Activated T-cell treated with anti-CD3 and anti-CD28 coated beads, Interleukin-2, amount 50 U/mL, for 4 hours (primary cell): ENCODE data around the gene HOXD10. TPM values are rescaled to one million over a fixed set of nuclear protein-coding genes. Genes with fewer than 3 reads are reported as not detected.

Experiments used
- ATAC-seq, 2 donors: fragments of 200-7000 bp; cut with Tn5 transposase; one replicate each; pipeline ENCODE4 v1.10.0; 2021
- DNase-seq: peaks from one replicate; pipeline ENCODE4 v3.0.0-alpha.2; 2020
- H3K27me3 Mint-ChIP-seq: one replicate; pipeline ENCODE4 v1.8.0; 2021; ENCODE audit warnings: low read depth, mixed read lengths
- H3K36me3 Mint-ChIP-seq: one replicate; pipeline ENCODE4 v1.8.0; 2022; ENCODE audit warnings: mixed read lengths; ENCODE audit not compliant: insufficient read depth
- H3K4me1 Mint-ChIP-seq: one replicate; pipeline ENCODE4 v1.8.0; 2021; ENCODE audit warnings: low read depth, mixed read lengths
- H3K4me3 Mint-ChIP-seq: one replicate; pipeline ENCODE4 v1.8.0; 2021; ENCODE audit warnings: mild to moderate bottlenecking, moderate library complexity, mixed read lengths
- H3K9me3 Mint-ChIP-seq: one replicate; pipeline ENCODE4 v1.8.0; 2021; ENCODE audit warnings: mixed read lengths
- total RNA-seq, 3 donors: library from RNA; stranded (reverse); gene quantifications; one replicate each; pipeline ENCODE4 v1.2.1, GENCODE V29; 2021

Gene HOXD10
- total RNA-seq, 3 donors from 2014 or later, result not detected

DNA sequence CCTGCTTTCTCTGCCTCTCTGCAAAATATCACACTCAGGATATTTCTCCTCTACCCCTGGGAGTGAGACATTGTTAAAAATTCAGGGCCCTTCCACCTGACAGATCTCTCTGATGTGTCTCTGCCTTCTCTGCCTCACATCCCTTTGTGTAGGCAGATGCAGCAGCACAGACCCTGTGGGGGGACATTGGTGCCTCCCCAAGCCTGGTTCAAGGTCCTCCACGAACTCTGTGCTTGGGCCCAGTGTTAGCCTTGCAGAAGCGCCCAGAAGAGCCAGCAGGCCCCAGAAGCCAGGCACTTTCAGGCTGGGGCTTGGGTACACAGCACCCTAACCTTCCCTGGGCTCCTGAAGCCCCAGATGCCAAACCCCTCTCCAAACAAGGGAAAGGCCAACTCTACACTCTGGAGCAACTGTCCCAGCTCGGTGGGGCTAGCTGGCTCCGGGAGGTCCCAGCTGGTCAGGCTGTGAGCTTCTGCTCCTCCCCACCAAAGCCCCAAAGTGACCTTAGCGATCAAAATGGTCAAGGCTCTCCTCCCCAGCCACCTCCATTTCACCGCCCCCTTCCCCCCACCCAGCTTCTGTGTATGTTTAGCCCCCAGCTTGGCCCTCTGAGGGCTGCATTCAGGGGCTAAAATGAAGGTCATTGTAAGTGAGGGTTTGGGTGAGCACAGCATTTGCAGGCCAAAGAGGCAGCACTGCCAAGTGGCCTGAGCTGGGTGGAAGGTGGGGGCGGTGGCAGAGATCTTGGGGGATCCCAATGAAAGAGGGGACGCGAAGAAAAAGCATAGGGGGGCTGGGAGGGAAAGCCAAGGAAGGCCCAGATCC lies 8.6 kb downstream of the HOXD10 start:
- DNase-seq, result no peak
- Mint-ChIP-seq H3K4me3 (no peak overlapping the region), H3K27me3 (peaks cover 81% of the 10 kb centered on the region), H3K9me3 (no peaks in the 10 kb centered on the region), H3K4me1 (peaks cover 22% of the 10 kb centered on the region), H3K36me3 (no peaks in the 10 kb centered on the region)
- ATAC-seq, result no peak

DNA sequence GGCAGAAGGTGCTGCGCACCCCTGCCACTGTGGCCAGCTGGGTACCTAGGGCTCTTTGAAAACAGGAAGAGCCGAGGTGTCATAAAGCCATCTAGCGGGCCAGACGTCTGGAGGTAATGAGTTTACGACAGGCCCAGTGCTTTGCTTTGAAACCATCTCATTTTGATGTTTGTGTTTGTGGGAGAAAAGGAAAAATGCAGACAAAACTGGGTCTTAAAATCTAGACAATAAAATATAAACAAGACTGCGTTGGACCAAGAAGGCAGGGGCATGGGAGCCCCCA lies 9.1 kb downstream of the HOXD10 start:
- no peak for DNase-seq
- no peak for ATAC-seq
- Mint-ChIP-seq H3K36me3 (no peaks in the 10 kb centered on the region), H3K4me1 (peaks cover 24% of the 10 kb centered on the region), H3K9me3 (no peaks in the 10 kb centered on the region), H3K4me3 (no peak overlapping the region), H3K27me3 (peaks cover 77% of the 10 kb centered on the region)

DNA sequence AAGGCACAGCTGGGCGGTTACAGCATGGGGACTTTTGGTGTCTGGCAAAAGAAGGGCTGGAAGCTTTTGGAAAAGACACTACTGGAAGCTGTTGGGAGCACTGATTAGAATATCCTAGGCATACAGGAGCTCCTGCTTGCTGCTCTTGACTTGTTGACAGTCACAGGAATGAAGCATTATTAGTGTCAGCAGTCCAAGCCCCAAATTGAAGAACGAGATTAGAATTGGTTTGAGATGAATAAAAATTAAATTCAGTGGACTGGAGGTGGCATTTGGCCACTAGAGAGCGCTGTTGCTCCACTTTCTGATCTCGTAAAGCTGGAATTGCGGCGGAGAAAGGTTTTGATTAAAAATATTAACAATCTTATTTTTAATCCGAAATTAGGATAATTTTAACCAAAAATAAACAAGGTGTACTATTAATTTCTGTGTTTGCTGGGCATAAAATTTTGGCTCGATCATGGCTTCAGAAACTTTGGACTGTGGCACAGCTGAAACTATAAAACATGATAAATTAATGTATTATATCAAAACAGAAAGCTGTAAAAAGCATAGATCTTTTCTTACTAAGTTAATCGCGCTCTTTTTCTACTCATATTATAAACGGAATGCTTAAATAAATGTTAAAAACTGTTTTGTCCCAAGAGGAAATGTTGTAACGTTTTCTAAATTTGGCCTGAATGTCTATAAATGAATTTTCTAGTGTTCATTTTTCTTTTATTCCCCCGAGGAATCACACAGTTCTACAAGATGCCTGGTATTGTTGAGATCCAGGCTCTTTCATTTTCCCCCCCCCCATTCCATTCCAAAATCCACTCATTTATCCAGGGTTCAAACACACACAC lies 10.6 kb downstream of the HOXD10 start:
- no peak for ATAC-seq
- H3K4me3 Mint-ChIP-seq, result no peak overlapping the region
- peaks cover 29% of the 10 kb centered on the region for H3K4me1 Mint-ChIP-seq
- no peaks in the 10 kb centered on the region for H3K36me3 Mint-ChIP-seq
- peaks cover 79% of the 10 kb centered on the region for H3K27me3 Mint-ChIP-seq
- DNase-seq, result peak; percentile 71
- peaks cover 4% of the 10 kb centered on the region for H3K9me3 Mint-ChIP-seq

GRCh38 chr2:176127774-176128072 lies 11.1 kb downstream of the HOXD10 start:
- H3K9me3 Mint-ChIP-seq, result peaks cover 4% of the 10 kb centered on the region
- H3K4me1 Mint-ChIP-seq, result peaks cover 31% of the 10 kb centered on the region
- H3K27me3 Mint-ChIP-seq, result peaks cover 82% of the 10 kb centered on the region
- H3K4me3 Mint-ChIP-seq, result peak overlapping the region; percentile 11
- DNase-seq, result no peak
- no peaks in the 10 kb centered on the region for H3K36me3 Mint-ChIP-seq
- ATAC-seq, result no peak

GRCh38 chr2:176128172-176128981 lies 11.8 kb downstream of the HOXD10 start:
- H3K4me1 Mint-ChIP-seq, result peaks cover 31% of the 10 kb centered on the region
- H3K4me3 Mint-ChIP-seq, result peak overlapping the region; percentile 59

DNA sequence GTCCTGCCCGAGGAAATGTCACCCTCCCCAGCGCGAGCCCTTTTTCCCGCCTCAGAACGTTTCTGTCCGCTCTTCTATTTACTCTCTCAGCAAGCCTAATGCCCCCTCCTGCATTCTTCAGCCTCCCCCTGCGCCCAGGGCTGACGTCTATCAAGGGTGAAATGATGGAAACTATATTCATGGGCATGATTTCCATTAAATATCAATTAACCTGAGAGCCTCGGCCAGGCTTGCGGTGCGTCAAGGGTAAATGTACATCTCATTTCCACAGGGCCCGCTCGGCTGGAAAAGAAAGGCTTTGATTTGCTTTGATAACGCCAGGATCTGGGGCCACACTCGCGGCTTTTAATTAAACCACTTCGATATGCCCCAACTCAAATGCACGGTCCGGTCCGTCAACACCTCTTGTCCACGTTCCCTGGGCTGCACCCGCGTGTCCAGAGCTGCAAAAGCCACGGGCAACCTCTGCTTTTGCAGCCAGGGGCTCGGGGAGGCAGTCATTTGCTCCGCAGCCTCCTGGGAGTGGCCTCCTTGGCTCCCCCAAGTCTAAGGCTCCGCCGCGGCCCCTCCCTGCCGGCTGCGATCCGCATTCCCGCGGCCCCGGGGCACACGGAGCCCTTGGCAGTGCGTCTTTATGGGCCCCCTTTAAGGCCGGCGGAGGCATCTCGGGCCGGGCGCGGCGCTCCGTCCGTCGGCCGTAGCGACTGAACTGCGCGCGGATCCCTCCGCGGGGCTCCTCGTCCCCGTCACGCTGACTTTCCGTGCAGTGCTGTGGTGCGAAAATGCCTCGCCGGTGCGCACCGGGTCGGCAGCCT lies 12.6 kb downstream of the HOXD10 start, which contains the start of gene HOXD8:
Gene HOXD8 (plus strand): TSS at position 724 of the 815 bp plus-strand sequence. CDS start 662 bp downstream, outside the sequence.
- peak within 1 kb of the TSS; percentile 59 for H3K4me3 Mint-ChIP-seq
- peak in 1 of 2 donors; percentile 16 for ATAC-seq
- peaks cover 85% of the 10 kb centered on the region for H3K27me3 Mint-ChIP-seq

More at GRCh38 chr2:176128172-176128981, 11.8 kb downstream of the HOXD10 start:
- DNase-seq (no peak), ATAC-seq (no peak)
- peaks cover 4% of the 10 kb centered on the region for H3K9me3 Mint-ChIP-seq
- H3K36me3 Mint-ChIP-seq, result no peaks in the 10 kb centered on the region
- peaks cover 85% of the 10 kb centered on the region for H3K27me3 Mint-ChIP-seq

GRCh38 chr2:176129813-176130146 lies 13.2 kb downstream of the HOXD10 start:
- peaks cover 4% of the 10 kb centered on the region for H3K9me3 Mint-ChIP-seq
- no peak overlapping the region for H3K4me3 Mint-ChIP-seq
- no peaks in the 10 kb centered on the region for H3K36me3 Mint-ChIP-seq
- peaks cover 85% of the 10 kb centered on the region for H3K27me3 Mint-ChIP-seq
- DNase-seq (no peak), ATAC-seq (peak; percentile 4 to 12)
- H3K4me1 Mint-ChIP-seq, result peaks cover 26% of the 10 kb centered on the region

More for the DNA sequence above, 12.6 kb downstream of the HOXD10 start, which contains the start of gene HOXD8:
- DNase-seq, result no peak
- peaks cover 26% of the 10 kb centered on the region for H3K4me1 Mint-ChIP-seq
- H3K36me3 Mint-ChIP-seq, result no peaks in the 10 kb centered on the region
- peaks cover 4% of the 10 kb centered on the region for H3K9me3 Mint-ChIP-seq

DNA sequence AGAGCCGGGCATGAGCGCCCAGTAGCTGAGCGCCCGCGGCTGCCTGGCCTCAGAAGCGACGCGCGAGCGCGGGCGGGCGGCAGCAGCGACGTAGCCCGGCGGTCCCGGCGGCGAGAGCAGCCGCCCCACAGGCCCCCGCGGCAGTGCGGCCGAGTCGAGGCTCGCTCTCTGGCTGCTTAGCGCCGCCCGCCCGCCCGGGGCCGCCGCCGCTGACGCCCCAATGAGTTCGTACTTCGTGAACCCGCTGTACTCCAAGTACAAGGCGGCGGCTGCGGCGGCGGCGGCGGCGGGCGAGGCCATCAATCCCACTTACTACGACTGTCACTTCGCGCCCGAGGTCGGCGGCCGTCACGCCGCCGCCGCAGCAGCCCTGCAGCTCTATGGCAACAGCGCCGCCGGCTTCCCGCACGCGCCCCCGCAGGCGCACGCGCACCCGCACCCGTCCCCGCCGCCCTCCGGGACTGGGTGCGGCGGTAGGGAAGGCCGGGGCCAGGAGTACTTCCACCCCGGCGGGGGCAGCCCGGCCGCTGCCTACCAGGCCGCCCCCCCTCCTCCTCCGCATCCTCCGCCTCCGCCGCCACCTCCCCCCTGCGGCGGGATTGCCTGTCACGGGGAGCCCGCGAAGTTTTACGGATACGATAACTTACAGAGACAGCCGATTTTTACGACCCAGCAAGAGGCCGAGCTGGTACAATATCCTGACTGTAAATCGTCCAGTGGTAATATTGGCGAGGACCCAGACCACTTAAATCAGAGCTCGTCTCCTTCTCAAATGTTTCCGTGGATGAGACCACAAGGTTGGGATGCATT lies 13.8 kb downstream of the HOXD10 start:
- DNase-seq (no peak), ATAC-seq (peak; percentile 42 to 49)
- Mint-ChIP-seq H3K27me3 (peaks cover 85% of the 10 kb centered on the region), H3K9me3 (peaks cover 4% of the 10 kb centered on the region), H3K4me1 (peaks cover 27% of the 10 kb centered on the region), H3K36me3 (peaks cover under 1% of the 10 kb centered on the region), H3K4me3 (peak overlapping the region; percentile 48)

GRCh38 chr2:176130957-176131847 lies 14.6 kb downstream of the HOXD10 start:
- peaks cover 4% of the 10 kb centered on the region for H3K9me3 Mint-ChIP-seq
- peaks cover 32% of the 10 kb centered on the region for H3K4me1 Mint-ChIP-seq

DNA sequence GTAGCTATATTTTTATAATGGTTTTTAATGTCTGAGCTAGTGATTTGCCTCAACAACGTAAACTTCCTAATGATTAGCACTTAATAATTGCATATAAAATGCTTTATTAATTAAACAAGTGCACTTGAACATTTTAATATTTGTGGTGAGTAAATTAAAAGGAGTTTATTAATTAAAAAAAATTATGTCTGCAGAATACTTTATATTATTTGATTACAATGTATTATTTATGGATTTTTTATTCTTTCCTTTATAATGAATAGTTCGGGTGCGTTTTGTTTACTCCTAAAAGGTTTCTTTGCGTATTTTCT lies 15.2 kb downstream of the HOXD10 start:
- H3K27me3 Mint-ChIP-seq, result peaks cover 81% of the 10 kb centered on the region
- peaks cover 2% of the 10 kb centered on the region for H3K36me3 Mint-ChIP-seq
- peaks cover 32% of the 10 kb centered on the region for H3K4me1 Mint-ChIP-seq
- peaks cover 4% of the 10 kb centered on the region for H3K9me3 Mint-ChIP-seq
- peak overlapping the region; percentile 74 for H3K4me3 Mint-ChIP-seq
- ATAC-seq (no peak), DNase-seq (no peak)

More at GRCh38 chr2:176130957-176131847, 14.6 kb downstream of the HOXD10 start:
- peak overlapping the region; percentile 48 for H3K4me3 Mint-ChIP-seq
- ATAC-seq, result no peak
- DNase-seq, result no peak
- peaks cover 85% of the 10 kb centered on the region for H3K27me3 Mint-ChIP-seq
- peaks cover 2% of the 10 kb centered on the region for H3K36me3 Mint-ChIP-seq

DNA sequence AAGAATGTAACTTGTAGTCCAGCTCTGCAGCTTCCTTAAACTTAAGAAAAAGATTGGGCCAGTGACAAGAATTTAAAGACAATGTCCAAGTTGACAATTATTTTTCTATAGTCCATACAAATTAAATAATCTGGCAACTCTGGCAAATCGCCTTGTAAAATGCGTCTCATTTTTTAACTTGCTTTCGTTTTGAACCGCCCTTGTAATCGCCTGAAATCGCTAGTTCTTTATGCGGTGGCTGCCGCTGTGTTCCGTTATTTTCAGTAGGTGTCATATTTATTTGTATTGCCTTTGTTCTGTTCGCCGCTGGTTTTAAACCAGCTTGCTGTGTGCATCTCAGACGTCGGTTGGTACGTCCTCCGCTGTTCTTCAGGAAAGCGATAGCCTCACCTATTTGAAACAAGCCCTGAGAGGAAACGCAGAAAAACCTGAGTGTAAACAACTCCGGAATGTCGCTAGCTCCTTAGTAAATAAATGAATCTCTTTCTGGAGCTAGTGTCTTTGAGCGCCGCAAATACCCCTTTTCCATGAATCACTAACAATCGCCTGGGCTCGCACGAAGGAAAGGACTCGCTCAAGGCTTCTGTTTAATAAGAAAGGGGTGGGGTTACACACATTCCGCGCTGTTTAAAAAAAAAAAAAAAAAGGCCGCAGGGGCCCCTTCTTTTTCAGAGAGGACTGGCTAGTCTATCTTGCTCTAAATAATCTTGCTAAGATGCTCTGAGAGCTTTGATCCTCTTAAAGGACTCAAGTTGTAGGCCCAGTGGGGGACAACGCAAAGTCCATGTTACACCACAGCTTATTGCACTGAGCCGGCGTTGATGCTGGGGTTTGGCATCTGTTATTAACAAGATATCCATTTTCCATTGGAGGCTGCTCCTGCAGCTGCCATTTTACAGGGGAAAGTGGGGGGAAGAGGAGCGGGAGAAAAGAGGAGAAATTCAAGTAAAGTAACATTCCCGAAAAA lies 15.9 kb downstream of the HOXD10 start:
- ATAC-seq (no peak), DNase-seq (no peak)
- Mint-ChIP-seq H3K36me3 (peaks cover 2% of the 10 kb centered on the region), H3K4me1 (peaks cover 32% of the 10 kb centered on the region), H3K27me3 (peaks cover 82% of the 10 kb centered on the region), H3K9me3 (peaks cover 4% of the 10 kb centered on the region), H3K4me3 (peak overlapping the region; percentile 74)
